ENCODE measurements around the gene OR52E1.
"Not testable (repeated sequence)": the region's sequence is repeated elsewhere in the genome, so short reads cannot be mapped to it uniquely, and the experiment has no call there.

OR52E1 gene

DNA sequence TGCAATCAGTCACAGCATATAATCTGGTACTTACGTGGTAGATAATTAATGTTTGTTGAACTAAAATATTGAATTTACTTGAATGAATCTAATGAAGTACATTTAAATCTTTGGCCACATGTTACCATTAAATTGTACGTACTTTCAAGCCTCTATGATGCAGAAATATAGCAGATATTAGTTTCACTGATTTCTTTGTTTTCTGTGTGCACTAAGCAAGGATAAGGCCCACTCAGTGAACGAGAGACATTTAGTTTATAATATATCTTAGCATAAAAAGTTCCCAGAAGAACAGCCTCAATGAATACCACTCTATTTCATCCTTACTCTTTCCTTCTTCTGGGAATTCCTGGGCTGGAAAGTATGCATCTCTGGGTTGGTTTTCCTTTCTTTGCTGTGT is at the start of gene OR52E1:
OR52E1 (plus strand) TSS at position 301 of the 400 bp plus-strand sequence.
- DNase-seq (ENCODE audit: low read depth), result no peak

DNA sequence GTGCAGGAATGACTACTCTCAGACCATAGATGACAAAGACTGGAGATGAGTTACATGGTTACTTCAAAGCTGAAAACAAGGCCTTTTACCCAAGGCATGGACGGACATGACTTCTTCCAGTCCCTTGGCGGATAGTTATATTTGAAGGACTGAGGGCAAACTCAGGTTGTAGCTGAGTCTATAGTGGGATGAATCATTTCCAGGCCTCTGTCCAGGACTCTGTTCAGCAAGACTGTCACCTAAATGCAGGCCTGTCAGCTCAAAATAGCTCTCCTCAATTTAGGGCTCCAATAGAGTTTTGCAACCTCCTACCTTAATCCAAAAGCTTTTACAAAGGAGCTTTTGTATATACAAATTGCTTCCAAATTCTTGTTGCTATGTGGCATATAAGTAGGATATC is 47.4 kb upstream of the OR52E1 start:
- no peak for DNase-seq (ENCODE audit: low read depth)

DNA sequence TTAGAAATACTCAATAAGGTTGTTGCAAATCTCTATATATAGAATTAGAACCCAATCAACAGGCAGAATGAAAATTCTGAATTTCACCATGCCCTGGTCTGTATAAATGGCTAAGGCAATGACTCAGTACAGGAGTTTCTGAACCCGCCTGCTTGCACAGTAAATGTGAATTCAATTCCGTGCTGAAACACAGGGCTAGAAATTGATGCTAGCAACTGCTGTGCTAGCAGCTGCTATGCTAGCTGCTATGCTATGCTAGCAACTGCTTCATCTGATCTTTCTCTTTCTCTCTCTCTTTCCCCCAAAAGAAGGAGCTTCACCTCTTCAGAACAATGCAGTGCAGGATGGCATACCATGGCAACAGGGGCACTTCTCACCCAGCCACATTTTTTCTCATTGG is 32.7 kb upstream of the OR52E1 start:
- no peak for DNase-seq (ENCODE audit: low read depth)

DNA sequence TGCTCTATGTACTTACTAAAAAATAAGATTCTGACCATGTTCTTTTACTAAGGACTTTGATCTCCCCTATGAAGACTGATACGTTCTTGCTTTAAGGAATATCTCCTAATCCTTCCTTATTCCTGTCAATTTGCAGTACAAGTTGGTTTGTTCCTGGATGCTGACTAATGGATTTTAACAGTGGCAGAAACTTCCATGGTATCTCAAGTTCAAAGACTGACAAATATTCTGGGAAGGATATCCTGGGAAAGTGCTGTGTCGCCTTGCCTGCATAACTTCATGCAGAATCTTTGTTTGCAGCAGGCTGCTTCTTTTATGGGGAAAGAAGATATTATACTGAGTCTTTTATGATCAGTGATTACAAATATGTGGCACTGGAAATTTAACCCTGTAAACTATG is 31.4 kb upstream of the OR52E1 start:
- DNase-seq (ENCODE audit: low read depth), result no peak

DNA sequence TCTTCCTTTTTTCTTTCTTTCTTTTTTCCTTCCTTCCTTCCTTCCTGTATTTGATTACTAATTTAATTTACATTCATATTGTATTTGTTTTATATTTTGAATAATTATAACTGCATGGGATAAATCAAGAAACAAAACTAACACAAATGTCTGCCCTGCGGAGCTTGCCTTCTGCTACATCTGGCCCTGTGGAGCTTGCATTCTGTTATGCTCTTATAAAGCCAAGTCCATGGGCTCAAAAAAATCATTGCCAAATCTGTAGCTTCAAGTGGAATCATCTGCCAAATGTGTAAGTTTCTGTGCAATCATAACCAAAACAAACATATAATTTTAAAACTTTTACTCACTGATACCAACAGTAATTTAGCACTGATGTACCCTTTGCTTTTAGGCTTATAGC is 31.0 kb upstream of the OR52E1 start:
- no peak for DNase-seq (ENCODE audit: low read depth)

DNA sequence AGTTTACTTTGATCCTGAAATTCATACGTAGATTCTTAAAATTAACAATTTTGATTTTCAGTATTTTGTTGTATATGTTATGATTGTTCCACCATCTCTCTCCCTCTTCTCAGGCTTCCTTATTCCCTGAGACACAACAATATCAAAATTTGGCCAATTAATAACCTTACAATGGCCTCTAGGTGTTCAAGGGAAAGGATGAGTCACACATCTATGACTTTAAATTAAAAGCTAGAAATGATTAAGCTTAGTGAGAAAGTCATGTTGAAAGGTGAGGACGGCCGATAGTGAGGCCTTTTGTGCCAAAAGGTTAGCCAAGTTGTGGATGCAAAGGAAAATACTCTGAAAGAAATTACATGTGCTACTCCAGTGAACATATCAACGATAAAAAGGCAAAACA is 28.5 kb upstream of the OR52E1 start:
- DNase-seq (ENCODE audit: low read depth), result no peak

DNA sequence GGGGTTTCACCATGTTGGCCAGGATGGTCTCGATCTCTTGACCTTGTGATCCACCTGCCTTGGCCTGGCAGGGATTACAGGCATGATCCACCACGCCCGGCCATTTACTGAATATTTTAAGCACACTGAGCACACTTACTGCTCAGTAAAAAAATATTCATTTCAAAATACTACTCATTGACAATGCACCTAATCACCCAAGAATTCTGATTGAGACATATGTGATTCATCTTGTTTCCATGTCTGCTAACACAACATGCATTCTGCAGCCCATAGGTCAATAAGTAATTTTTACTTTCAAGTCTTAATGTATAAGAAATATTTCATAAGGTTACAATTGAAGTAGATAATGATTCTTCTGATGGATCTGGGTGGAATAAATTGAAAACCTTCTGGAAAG is 27.3 kb upstream of the OR52E1 start:
- DNase-seq (ENCODE audit: low read depth), result no peak

DNA sequence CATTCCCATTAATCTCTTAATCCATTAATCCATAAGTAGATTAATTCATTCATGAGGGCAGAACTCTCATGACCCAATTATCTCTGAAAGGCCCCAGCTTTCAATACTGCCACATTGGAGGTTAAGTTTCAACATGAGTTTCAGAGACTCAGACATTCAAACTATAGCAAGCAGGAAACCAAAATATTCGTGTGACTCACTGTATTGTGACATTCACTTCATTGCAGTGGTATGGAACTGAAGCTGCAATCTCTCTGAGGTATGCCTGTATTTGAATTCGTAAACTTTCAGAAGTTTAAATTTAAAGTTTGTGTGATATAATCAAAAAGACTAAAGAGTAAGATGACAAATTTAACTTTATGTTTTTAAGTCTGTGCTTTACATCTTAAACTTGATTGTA is 26.0 kb upstream of the OR52E1 start:
- DNase-seq (ENCODE audit: low read depth), result no peak

DNA sequence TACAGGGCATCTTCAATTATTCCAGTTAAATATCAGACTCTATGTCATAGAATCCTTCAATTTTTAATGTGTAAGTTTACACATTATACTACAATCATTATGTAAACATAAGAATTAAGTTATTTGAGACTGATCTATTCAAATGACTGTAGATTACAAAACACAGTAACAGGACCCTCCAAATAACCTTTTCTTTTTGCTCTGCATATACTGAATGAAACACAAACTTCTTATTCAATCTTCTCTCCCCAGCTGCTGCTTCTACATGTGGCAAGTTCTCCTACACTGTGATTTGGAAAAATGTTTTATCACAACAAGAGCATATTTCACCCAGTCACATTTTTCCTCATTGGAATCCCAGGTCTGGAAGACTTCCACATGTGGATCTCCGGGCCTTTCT is 23.1 kb upstream of the OR52E1 start, which contains the start of gene OR52J3:
OR52J3 (plus strand) TSS at position 301 of the 400 bp plus-strand sequence; CDS start at position 301, 0 bp downstream.
- no peak for DNase-seq (ENCODE audit: low read depth)

DNA sequence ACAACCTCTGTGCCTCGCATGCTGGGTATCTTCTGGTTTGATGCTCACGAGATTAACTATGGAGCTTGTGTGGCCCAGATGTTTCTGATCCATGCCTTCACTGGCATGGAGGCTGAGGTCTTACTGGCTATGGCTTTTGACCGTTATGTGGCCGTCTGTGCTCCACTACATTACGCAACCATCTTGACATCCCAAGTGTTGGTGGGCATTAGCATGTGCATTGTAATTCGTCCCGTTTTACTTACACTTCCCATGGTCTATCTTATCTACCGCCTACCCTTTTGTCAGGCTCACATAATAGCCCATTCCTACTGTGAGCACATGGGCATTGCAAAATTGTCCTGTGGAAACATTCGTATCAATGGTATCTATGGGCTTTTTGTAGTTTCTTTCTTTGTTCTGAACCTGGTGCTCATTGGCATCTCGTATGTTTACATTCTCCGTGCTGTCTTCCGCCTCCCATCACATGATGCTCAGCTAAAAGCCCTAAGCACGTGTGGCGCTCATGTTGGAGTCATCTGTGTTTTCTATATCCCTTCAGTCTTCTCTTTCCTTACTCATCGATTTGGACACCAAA is 22.5 kb upstream of the OR52E1 start:
- DNase-seq (ENCODE audit: low read depth), result no peak

DNA sequence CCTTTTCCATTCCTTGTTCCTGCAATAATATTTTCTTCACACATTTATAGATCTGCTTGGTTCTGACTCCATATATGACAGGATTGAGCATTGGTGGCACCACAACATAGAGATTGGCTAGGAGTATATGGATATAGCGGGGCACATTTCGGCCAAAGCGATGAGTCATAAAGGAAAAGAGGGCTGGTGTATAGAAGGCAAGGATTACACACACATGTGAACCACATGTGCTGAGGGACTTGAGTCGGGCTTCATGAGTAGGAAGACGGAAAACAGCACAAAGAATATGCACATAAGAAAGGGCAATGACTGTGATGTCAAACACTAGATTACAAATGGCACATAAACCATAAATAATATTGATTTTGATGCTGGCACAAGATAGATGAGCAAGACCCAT is 10.7 kb upstream of the OR52E1 start:
- not testable (repeated sequence) for DNase-seq (ENCODE audit: low read depth)

DNA sequence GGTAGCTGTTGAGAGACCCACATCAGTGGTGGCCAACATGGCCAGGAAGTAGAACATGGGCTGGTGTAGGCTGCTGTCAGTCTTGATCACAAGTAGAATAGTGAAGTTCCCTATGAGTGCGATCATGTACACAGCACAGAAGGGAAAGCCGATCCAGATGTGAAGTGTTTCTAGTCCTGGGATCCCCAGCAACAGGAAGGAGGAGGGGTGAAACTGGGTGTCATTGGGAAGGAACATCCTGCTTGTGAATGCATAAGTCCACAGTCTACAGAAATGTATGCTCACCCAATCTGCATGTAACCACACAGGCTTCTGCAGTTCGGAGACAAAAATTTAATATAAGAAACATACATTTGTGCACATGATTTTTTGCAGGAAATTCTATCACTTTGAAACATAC is 10.0 kb upstream of the OR52E1 start, which contains the start of gene OR52E2:
OR52E2 (minus strand) TSS at position 237 of the 400 bp plus-strand sequence; CDS start at position 237, 0 bp downstream.
- no peak for DNase-seq (ENCODE audit: low read depth)

DNA sequence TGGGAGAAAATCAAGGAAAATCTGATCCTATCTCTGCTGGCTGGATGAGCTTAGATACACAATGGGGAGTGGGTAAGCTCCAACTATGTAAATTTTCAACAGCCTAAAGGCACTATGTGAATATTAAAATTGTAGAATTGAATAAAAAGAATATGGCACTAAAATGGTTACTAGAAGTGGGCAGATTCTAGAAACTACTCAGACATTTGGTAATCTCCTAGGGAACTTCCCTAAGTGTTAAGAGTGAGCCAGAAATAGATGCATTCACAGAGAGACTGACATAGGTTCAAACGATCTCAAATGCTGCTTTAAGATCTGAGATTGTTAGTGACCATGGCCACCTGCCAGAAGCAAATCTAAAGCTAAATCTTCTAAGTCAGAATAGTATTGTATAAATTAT is 4.3 kb upstream of the OR52E1 start:
- DNase-seq (ENCODE audit: low read depth), result no peak

DNA sequence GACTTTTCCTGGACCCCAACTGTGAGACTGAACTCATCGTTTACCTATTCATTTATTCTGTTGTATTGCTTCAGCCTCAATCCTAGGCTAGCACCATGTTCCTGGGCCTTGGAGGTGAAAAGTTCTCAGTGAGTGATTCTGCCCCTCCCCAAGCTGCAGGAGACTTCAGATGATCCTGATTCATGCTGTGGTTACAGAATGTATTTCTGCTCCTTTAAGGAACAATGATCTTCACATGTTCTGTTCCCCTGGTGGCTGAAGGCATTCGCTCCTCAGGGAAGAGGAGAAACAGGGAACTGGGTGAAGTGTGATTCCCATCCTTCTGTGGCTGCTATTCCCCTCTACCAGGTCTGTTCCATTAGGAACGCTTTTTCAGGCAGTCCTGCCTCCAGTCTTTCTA is 2.4 kb downstream of the OR52E1 start:
- no peak for DNase-seq (ENCODE audit: low read depth)

DNA sequence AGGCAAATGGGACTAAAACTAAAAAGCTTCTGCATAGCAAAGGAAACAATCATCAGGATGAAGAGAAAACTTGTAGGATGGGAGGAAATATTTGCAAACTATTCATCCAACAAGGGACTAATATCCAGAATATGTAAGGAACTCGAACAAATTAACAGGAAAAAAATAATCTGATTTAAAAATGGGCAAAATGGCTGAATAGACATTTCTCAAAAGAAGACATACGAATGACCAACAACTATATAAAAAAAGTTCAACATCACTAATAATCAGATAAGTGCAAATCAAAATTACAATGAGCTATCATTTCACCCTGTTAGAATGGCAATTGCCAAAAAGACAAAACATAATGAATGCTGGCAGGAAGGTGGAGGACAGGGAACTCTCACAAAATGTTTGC is 12.0 kb downstream of the OR52E1 start:
- DNase-seq (ENCODE audit: low read depth), result no peak

DNA sequence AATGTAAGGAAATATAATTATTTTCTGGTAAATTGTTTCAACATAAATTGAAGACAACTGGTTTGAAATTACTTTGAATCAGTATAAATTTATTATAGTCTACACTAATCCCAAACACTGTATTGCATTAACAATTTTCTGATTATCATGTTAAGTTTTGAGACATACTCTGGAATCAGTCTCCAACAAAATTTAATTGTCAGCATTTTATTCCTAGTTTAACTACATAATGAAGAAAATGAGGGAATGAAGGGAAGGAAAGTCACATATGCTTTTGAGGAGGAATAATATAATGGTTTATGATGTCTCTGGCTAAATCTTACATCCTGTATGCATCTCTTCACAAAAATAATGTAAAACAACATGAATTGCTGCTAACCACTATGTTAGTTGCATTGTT is 14.2 kb downstream of the OR52E1 start:
- DNase-seq (ENCODE audit: low read depth), result no peak

DNA sequence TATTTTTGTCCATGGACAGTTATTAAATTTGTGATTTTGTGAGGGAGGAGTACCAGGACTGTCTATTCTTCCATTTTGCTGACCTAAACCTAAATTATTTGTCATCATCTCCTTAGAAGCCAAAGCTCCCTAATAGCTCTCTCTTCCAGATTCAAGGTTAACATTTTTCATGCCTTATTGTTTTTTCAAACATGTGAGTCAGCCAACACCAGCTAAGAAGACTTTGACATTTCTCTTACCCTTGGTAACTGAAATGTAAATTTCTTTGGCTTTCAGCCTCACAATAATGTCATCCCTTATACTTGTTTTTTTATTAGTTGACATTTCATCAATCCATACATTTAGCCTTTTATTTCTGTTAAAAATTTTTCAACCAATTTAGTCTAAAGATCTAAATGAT is 19.2 kb downstream of the OR52E1 start:
- no peak for DNase-seq (ENCODE audit: low read depth)

DNA sequence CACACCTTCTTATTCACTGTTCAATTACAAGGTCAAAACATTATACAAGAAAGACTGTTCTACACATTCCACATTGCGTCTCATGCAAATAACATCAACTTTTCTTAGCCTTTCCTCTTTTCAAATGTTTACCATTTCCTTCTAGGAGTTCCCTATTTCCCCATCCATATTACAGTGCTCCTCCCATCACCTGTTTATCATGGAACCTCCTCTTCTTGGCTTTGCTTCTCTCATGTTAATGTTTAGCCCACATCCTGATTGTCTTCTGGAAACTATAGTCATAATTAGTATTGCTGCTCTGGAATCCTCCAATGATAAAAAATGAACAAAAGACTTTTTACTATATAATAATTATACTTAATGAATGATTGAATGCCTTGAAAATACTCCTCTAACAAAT is 21.3 kb downstream of the OR52E1 start:
- DNase-seq (ENCODE audit: low read depth), result no peak

DNA sequence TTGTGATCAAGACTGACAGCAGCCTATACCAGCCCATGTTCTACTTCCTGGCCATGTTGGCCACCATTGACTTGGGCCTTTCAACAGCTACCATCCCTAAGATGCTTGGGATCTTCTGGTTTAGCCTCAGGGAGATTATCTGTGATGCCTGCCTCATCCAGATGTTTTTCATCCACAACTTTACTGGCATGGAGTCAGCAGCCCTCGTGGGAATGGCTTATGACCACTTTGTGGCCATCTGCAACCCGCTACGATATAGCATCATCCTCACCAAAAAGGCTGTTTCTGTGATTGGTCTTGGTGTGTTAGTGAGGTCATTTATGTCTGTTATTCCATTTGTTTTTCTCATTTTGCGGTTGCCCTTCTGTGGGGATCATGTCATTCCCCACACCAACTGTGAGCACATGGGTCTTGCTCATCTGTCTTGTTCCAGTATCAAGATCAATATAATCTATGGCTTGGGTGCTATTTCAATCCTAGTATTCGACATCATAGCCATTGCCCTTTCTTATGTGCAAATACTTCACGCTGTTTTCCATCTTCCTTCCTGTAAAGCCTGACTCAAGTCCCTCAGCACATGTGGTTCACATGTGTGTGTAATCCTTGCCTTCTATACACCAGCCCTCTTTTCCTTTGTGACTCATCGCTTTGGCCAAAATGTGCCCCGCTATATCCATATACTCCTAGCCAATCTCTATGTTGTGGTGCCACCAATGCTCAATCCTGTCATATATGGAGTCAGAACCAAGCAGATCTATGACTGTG is 23.6 kb downstream of the OR52E1 start:
- no peak for DNase-seq (ENCODE audit: low read depth)

DNA sequence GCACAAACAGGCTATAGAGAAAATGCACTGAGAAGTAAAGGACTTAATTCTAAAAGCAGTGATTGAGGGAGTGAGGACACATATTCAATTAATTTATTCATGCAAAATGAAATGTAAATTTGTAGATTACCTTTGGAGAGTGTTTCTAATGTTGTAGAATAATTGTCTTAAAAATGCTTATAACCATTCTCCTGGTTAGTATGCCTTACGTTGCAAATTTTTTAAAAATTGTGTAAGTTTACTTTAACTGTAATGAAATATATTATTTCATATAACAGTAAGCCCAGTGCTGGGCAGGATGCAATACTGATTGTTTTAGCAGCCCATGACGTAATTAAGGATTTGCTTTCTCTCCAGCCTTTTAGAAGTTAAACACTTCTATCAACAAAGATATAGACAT is 26.6 kb downstream of the OR52E1 start:
- DNase-seq (ENCODE audit: low read depth), result no peak

DNA sequence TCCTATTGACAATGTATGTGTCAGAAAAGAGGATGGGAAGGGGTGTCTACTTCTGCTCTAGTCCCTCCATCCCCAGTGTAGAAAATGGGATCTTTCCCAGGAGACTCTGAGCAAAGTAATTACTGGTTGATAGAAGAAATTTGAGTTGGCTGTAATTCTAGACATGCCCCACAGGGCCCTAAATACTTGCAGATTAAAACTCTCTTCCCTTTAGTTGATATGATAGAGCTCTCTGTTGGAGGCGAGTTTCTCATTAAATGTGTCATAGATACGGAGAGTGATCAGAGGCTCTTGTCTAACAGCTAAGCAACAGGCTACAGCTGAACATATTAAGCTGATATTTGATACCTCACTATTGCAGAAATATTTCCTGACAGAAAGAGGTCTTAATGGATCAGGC is 32.9 kb downstream of the OR52E1 start:
- no peak for DNase-seq (ENCODE audit: low read depth)

DNA sequence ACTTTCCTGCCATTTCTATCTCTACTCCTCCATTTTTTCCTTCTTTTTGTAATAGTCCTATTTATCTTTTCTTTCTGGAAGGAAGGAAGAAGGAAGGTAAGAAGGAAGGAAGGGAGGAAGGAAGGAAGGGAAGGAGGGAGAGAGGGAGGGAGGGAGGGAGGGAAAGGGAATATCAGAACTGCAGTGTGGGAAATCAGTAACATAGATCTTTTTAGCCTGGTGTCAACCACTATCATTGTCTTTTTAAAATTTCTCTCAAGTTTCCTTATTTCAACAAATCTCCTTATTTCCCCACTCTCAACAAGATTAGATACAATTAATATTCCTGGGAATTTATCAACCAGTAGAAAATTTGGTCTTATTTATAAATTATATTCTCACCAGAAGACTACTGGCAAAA is 33.7 kb downstream of the OR52E1 start:
- DNase-seq (ENCODE audit: low read depth), result no peak

DNA sequence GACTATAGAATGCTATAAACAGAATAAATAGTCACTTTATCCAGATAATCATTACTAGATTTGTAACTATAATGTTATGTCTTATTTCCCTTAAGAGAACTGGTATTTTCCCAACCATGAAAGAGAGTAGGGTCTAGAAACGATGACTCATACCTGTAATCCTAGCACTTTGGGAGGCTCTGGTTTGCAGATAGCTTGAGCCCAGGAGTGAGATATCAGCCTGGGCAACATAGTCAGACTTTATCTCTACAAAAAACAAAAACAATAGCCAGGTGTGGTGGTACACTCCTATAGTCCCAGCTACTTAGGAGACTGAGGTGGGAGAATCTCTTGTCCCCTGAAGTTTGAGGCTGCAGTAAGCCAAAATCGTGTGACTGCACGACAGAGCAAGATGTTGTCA is 37.9 kb downstream of the OR52E1 start:
- no peak for DNase-seq (ENCODE audit: low read depth)

DNA sequence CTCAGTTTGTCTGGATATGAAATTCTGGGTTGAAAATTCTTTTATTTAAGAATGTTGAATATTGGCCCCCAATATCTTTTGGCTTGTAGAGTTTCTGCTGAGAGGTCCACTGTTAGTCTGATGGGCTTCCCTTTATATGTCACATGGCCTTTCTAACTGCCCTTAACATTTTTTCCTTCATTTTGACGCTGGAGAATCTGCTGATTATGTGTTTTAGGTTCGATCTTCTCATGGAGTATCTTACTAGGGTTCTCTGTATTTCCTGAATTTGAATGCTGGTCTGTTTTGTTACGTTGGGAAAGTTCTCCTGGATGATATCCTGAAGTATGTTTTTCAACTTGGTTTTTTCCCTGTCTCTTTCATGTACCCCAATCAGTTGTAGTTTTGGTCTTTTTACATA is 46.0 kb downstream of the OR52E1 start:
- no peak for DNase-seq (ENCODE audit: low read depth)

All from stimulated activated CD8-positive, alpha-beta memory T cell treated with anti-CD3 and anti-CD28 coated beads, Interleukin-15, amount 100 ng/mL, for 1 hour (primary cell).